IPS-20b (cell line): Measurements from ENCODE around the gene SLC7A14.

Experiments used
- H3K27ac ChIP-seq: one replicate; pipeline ENCODE4 v1.5.1; 2013; ENCODE audit warnings: low read length
- H3K27me3 ChIP-seq: 2 replicates; pipeline ENCODE4 v1.6.1; 2013; ENCODE audit warnings: mild to moderate bottlenecking, low read length, inconsistent platforms; ENCODE audit not compliant: insufficient read depth
- H3K36me3 ChIP-seq: 2 replicates; pipeline ENCODE4 v1.6.1; 2013; ENCODE audit warnings: low read depth, mild to moderate bottlenecking, inconsistent platforms, low read length, moderate library complexity; ENCODE audit not compliant: insufficient read depth
- H3K4me1 ChIP-seq: 2 replicates; pipeline ENCODE4 v1.6.1; 2013; ENCODE audit warnings: mild to moderate bottlenecking, control low read depth, inconsistent platforms, low read length, moderate library complexity; ENCODE audit not compliant: insufficient read depth
- H3K4me3 ChIP-seq: 2 replicates; pipeline ENCODE4 v1.5.1; 2013; ENCODE audit warnings: mild to moderate bottlenecking, low read length, inconsistent platforms
- H3K9ac ChIP-seq: 2 replicates; pipeline ENCODE4 v1.6.1; 2013; ENCODE audit warnings: low read depth, mild to moderate bottlenecking, inconsistent platforms, low read length, moderate library complexity
- H3K9me3 ChIP-seq: 2 replicates; pipeline ENCODE4 v1.6.1; 2013; ENCODE audit warnings: mild to moderate bottlenecking, low read depth, low read length, inconsistent platforms; ENCODE audit not compliant: insufficient read depth

SLC7A14 gene

GRCh38 chr3:170507063-170507462 is 78.8 kb downstream of the SLC7A14 start:
- Histone ChIP-seq H3K36me3 (no peaks in the 10 kb centered on the region), H3K4me1 (peaks cover 5% of the 10 kb centered on the region; the same call in 1 of the 2 replicates), H3K9ac (no peak overlapping the region), H3K4me3 (no peak overlapping the region), H3K27ac (no peak overlapping the region), H3K27me3 (no peaks in the 10 kb centered on the region), H3K9me3 (no peaks in the 10 kb centered on the region)

DNA sequence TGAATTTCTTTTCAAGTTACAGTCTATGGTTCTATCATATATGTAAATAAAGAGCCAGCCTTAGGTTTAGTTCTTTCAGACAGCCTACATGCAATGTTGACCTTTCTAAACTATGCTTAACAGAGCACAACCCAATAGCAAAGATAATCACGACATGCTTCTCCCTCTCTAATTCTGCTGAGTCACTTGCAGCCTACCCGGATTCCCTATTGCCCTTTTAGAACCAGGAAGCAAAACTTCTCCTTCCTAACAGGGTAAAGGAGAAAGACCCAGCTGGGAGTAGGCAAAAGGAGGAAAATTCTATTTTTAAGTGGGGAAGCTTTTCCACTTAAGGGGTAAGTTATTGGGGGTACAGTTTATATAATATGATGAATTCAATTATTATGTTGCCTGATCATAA is 79.3 kb downstream of the SLC7A14 start:
- Histone ChIP-seq H3K4me3 (no peak overlapping the region), H3K27ac (no peak overlapping the region), H3K9me3 (no peaks in the 10 kb centered on the region), H3K4me1 (peaks cover 5% of the 10 kb centered on the region; the same call in 1 of the 2 replicates), H3K27me3 (no peaks in the 10 kb centered on the region), H3K36me3 (no peaks in the 10 kb centered on the region), H3K9ac (no peak overlapping the region)

DNA sequence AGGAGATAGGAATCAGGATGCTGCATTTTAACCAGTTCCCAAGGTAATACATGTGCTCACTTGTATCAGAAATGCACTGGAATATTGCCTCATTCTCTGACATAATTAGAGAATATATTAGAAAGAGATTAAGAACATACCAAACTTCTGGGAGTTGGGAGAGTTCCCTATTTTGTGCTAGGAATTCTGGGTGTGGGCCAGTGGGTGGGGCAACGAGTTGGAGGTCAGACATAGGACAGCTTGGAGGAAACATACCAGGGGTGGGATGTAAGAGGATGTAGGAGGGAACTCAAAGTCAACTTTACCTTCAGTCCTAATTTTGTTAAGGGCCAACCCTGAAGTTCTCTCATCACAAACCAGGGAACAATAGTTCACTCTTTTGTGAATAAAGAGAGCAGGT is 83.6 kb downstream of the SLC7A14 start:
- H3K27ac ChIP-seq = no peak overlapping the region
- H3K27me3 ChIP-seq = no peaks in the 10 kb centered on the region
- H3K9me3 ChIP-seq = no peaks in the 10 kb centered on the region
- H3K4me3 ChIP-seq = no peak overlapping the region
- H3K4me1 ChIP-seq = peaks cover 5% of the 10 kb centered on the region; the same call in 1 of the 2 replicates
- H3K9ac ChIP-seq = no peak overlapping the region
- H3K36me3 ChIP-seq = no peaks in the 10 kb centered on the region

GRCh38 chr3:170500995-170501394 is 84.9 kb downstream of the SLC7A14 start:
- no peaks in the 10 kb centered on the region for H3K4me1 ChIP-seq

DNA sequence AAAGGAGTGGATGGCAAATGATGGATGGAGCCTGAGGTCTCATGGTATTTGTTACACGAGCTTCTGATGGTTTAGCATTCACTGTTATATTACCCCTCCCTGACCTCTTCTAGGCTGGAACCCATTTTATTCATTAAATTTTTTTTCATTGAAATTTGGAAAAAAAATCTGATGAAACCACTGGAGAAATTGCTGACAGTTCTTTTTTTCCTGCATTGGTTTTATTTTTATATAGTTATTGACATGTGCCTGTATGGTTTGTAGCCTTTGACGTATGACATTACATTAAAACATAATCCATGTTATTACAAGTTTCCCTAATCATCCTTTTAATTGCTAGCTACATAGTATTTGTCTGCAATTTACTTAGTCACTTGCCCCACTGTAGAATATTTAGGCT is 85.4 kb downstream of the SLC7A14 start:
- H3K27ac ChIP-seq = no peak overlapping the region

More at GRCh38 chr3:170500995-170501394, 84.9 kb downstream of the SLC7A14 start:
- H3K4me3 ChIP-seq = no peak overlapping the region
- H3K36me3 ChIP-seq = no peaks in the 10 kb centered on the region
- no peaks in the 10 kb centered on the region for H3K9me3 ChIP-seq
- no peaks in the 10 kb centered on the region for H3K27me3 ChIP-seq
- H3K27ac ChIP-seq = no peak overlapping the region
- H3K9ac ChIP-seq = no peak overlapping the region

GRCh38 chr3:170499562-170500156 is 86.2 kb downstream of the SLC7A14 start:
- Histone ChIP-seq H3K36me3 (no peaks in the 10 kb centered on the region), H3K4me1 (no peaks in the 10 kb centered on the region), H3K27me3 (no peaks in the 10 kb centered on the region), H3K4me3 (no peak overlapping the region), H3K27ac (no peak overlapping the region), H3K9ac (no peak overlapping the region), H3K9me3 (no peaks in the 10 kb centered on the region)

More for the DNA sequence above, 85.4 kb downstream of the SLC7A14 start:
- H3K27me3 ChIP-seq = no peaks in the 10 kb centered on the region
- no peak overlapping the region for H3K4me3 ChIP-seq
- no peaks in the 10 kb centered on the region for H3K4me1 ChIP-seq
- H3K36me3 ChIP-seq = no peaks in the 10 kb centered on the region
- H3K9ac ChIP-seq = no peak overlapping the region
- H3K9me3 ChIP-seq = no peaks in the 10 kb centered on the region

DNA sequence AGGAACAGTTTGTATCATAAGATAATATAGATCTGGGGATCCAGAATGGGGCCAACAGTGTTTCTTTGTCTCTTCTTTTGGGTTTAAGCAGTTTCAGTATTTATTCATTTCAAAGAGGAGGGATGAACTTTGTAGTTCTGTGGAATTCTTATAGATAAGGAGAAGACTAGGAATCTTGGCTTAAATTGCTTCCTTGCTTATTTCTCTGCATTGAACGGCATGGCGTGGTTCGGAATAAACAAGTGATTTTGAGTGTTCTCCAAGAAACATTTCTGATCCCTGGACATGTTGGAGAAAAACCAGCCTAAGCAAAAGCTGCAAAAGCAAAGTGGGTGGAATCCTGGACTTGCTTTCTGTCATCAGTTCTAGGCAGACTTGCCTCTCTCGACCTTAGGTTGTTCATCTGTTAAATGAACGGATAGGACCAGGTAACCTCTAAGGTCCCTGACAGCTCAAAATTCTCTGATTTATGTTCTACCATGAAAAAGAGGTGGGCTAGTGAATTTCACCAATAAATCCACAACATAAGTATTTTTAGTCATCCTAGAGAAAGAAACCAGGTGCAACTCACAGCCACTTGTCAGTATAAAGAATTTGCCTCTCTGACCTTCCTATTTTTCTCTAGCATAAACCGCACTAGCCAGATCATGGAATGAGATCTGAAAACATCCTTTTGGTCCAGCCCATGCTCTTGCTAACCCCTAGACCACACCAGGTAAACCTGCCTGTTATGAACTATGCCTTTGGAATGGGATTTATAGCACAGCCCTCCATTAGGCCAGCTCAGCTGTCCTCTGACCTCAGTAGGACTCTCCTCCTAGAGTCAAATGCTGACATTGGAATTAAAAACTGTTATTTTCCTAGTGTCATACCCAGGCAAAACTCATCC is 88.4 kb downstream of the SLC7A14 start:
- Histone ChIP-seq H3K27ac (no peak overlapping the region), H3K4me1 (no peaks in the 10 kb centered on the region), H3K36me3 (no peaks in the 10 kb centered on the region), H3K9ac (no peak overlapping the region), H3K4me3 (no peak overlapping the region), H3K9me3 (no peaks in the 10 kb centered on the region), H3K27me3 (no peaks in the 10 kb centered on the region)

GRCh38 chr3:170496868-170497140 is 89.1 kb downstream of the SLC7A14 start:
- no peak overlapping the region for H3K9ac ChIP-seq
- no peak overlapping the region for H3K27ac ChIP-seq
- H3K4me3 ChIP-seq = no peak overlapping the region
- H3K27me3 ChIP-seq = no peaks in the 10 kb centered on the region
- H3K36me3 ChIP-seq = no peaks in the 10 kb centered on the region
- no peaks in the 10 kb centered on the region for H3K9me3 ChIP-seq
- H3K4me1 ChIP-seq = no peaks in the 10 kb centered on the region

- Histone ChIP-seq H3K36me3 (no peaks in the 10 kb centered on the region), H3K4me1 (no peaks in the 10 kb centered on the region), H3K27ac (no peak overlapping the region), H3K9ac (no peak overlapping the region), H3K9me3 (no peaks in the 10 kb centered on the region), H3K4me3 (no peak overlapping the region), H3K27me3 (no peaks in the 10 kb centered on the region)
Measured at GRCh38 chr3:170496026-170496867, 89.6 kb downstream of the SLC7A14 start.

- Histone ChIP-seq H3K27ac (no peak overlapping the region), H3K27me3 (no peaks in the 10 kb centered on the region), H3K4me1 (no peaks in the 10 kb centered on the region), H3K4me3 (no peak overlapping the region), H3K9me3 (no peaks in the 10 kb centered on the region), H3K9ac (no peak overlapping the region), H3K36me3 (no peaks in the 10 kb centered on the region)
Measured at GRCh38 chr3:170494766-170495165, 91.1 kb downstream of the SLC7A14 start.

GRCh38 chr3:170493712-170494182 is 92.1 kb downstream of the SLC7A14 start:
- Histone ChIP-seq H3K27ac (no peak overlapping the region), H3K9ac (no peak overlapping the region), H3K9me3 (no peaks in the 10 kb centered on the region)

More at GRCh38 chr3:170493712-170494182, 92.1 kb downstream of the SLC7A14 start:
- Histone ChIP-seq H3K4me3 (no peak overlapping the region), H3K4me1 (no peaks in the 10 kb centered on the region), H3K27me3 (no peaks in the 10 kb centered on the region), H3K36me3 (no peaks in the 10 kb centered on the region)
